ENCODE data around the gene NCOA3.

- TF ChIP-seq HDGF (IDR thresholded peaks at IDR 0.05; ENCODE audit: borderline replicate concordance), result no peak
- no peak for TF ChIP-seq TARDBP (IDR thresholded peaks at IDR 0.05)
- TF ChIP-seq ARNT (IDR thresholded peaks at IDR 0.05), result no peak
These were observed 34.3 kb downstream of the NCOA3 start for GRCh38 chr20:47535994-47536393.
